Karpas-422 (cell line): ENCODE data around the gene GBA3. TPM values are rescaled to one million over a fixed set of nuclear protein-coding genes. Genes with fewer than 3 reads are reported as not detected.

Experiments
- DNase-seq: peaks from one replicate; pipeline ENCODE4 v3.0.0-alpha.2; 2015
- H2AFZ ChIP-seq: fragments of 200-600 bp; sonication (generic); 2 replicates; pipeline ENCODE4 v1.6.1; 2014; ENCODE audit warnings: antibody characterized with exemption, low read length, mixed read lengths
- H3K27ac ChIP-seq: fragments of 200-600 bp; sonication (generic); 2 replicates; pipeline ENCODE4 v1.5.1; 2014; ENCODE audit warnings: mild to moderate bottlenecking, low read length, moderate library complexity
- H3K27me3 ChIP-seq: fragments of 200-600 bp; sonication (generic); 2 replicates; pipeline ENCODE4 v1.6.1; 2014; ENCODE audit warnings: low read length, mixed read lengths
- H3K36me3 ChIP-seq: fragments of 200-600 bp; sonication (generic); 2 replicates; pipeline ENCODE4 v1.6.1; 2014; ENCODE audit warnings: low read length, mixed read lengths; ENCODE audit not compliant: insufficient read depth
- H3K4me1 ChIP-seq: fragments of 200-600 bp; sonication (generic); 2 replicates; pipeline ENCODE4 v1.6.1; 2014; ENCODE audit warnings: mild to moderate bottlenecking, low read length, mixed read lengths
- H3K4me2 ChIP-seq: fragments of 200-600 bp; sonication (generic); 2 replicates; pipeline ENCODE4 v1.6.1; 2014; ENCODE audit warnings: low read length, low read depth, mild to moderate bottlenecking; ENCODE audit not compliant: poor library complexity, severe bottlenecking
- H3K4me3 ChIP-seq: fragments of 200-600 bp; sonication (generic); 2 replicates; pipeline ENCODE4 v1.5.1; 2014; ENCODE audit warnings: mild to moderate bottlenecking, antibody characterized with exemption, low read length, mixed read lengths
- H3K79me2 ChIP-seq: fragments of 200-600 bp; sonication (generic); 2 replicates; pipeline ENCODE4 v1.6.1; 2014; ENCODE audit warnings: mild to moderate bottlenecking, low read length, mixed read lengths
- H3K9ac ChIP-seq: fragments of 200-600 bp; sonication (generic); 2 replicates; pipeline ENCODE4 v1.6.0; 2014; ENCODE audit warnings: low read length
- H3K9me2 ChIP-seq: fragments of 200-600 bp; sonication (generic), shearing (Covaris generic); replicated peaks from 2 replicates; pipeline ENCODE4 v1.6.0; 2014; ENCODE audit warnings: mild to moderate bottlenecking, low read length, moderate library complexity; ENCODE audit not compliant: insufficient read depth
- H3K9me3 ChIP-seq: fragments of 300-700, 200-600 bp; sonication (generic); 2 replicates; pipeline ENCODE4 v1.6.1; 2014; ENCODE audit warnings: low read length, mixed read lengths
- H4K20me1 ChIP-seq: fragments of 200-600 bp; sonication (generic); 2 replicates; pipeline ENCODE4 v1.6.1; 2014; ENCODE audit warnings: mild to moderate bottlenecking, antibody characterized with exemption, low read length, low read depth; ENCODE audit not compliant: insufficient read depth
- total RNA-seq: library from RNA; depleted of rRNA; stranded (reverse); fragments of >200 nt; shearing (Covaris generic); gene quantifications from 2 replicates; pipeline ENCODE4 v1.2.3, GENCODE V29; 2014; ENCODE audit warnings: low replicate concordance

Gene GBA3
- total RNA-seq, 1 experiment from 2014 or later, result not detected

DNA sequence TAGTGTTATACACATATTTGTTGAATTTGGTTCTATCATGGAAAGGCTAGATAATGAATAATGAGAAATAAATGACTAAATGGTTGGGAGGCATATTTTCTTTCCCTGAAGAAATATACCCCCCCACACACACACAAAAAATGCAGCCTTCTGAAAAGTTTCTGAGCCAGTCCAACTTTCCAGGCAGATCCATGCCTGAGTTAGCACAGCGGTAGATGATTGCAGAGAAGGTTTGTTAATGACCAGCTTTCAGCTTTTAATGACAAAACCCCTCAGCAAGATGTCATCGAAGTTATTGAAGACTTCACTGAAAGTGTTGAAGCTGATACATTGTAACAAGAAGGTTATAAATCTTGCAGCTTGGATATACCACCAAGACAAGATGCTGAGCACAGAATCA, 61.4 kb downstream of the GBA3 start:
- Histone ChIP-seq H3K4me2 (no peak overlapping the region), H2AFZ (no peak overlapping the region), H3K27ac (no peak overlapping the region), H4K20me1 (no peaks in the 10 kb centered on the region), H3K9me3 (no peaks in the 10 kb centered on the region; the same call in 1 of the 2 replicates), H3K4me3 (no peak overlapping the region), H3K9me2 (no peaks in the 10 kb centered on the region), H3K79me2 (no peaks in the 10 kb centered on the region), H3K27me3 (no peaks in the 10 kb centered on the region), H3K36me3 (no peaks in the 10 kb centered on the region), H3K9ac (no peak overlapping the region), H3K4me1 (no peaks in the 10 kb centered on the region)
- no peak for DNase-seq

DNA sequence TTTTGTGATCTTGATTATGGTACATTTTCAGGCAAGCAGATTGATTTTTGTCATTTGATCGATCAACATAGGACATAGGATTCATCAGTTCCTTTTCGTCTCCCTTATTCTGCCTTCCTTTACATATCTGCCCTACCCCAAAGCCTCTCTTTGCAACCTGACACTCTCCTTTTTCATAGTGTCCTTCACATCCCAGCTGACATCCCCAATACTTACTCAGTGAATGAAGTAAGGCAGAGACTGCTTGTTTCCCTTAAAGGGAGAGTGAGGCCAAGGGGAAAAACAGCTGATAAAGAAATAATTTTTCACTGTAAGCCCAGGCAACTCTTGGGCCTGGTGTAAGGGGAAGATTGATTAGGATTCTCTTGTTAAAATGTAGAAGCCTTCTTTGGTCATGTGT, 69.8 kb downstream of the GBA3 start:
- Histone ChIP-seq H3K79me2 (no peaks in the 10 kb centered on the region), H2AFZ (no peak overlapping the region), H3K27ac (no peak overlapping the region), H3K4me2 (no peak overlapping the region), H3K9me3 (peaks cover 3% of the 10 kb centered on the region; the same call in 1 of the 2 replicates), H3K9me2 (no peaks in the 10 kb centered on the region), H3K4me1 (no peaks in the 10 kb centered on the region), H4K20me1 (no peaks in the 10 kb centered on the region), H3K9ac (no peak overlapping the region), H3K27me3 (no peaks in the 10 kb centered on the region), H3K4me3 (no peak overlapping the region), H3K36me3 (no peaks in the 10 kb centered on the region)
- no peak for DNase-seq

DNA sequence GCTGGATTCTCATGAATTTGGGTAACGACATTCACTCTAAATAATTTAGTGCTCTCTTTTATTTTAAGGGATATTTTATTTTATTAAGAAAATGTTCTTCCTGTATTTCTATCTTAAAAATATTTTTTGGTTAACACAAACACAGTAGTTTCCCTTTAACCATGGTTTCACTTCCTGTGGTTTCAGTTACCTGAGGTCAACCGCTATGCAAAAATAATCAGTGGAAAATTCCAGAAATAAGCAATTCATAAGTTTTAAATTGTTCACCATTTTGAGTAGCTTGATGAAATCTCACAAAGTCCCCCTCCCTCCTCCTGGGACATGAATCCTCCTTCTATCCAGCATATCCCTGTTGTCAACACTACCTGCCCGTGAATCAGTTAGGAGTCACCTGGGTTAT, 71.4 kb downstream of the GBA3 start:
- Histone ChIP-seq H3K4me2 (no peak overlapping the region), H3K27me3 (no peaks in the 10 kb centered on the region), H3K9me3 (peaks cover 3% of the 10 kb centered on the region; the same call in 1 of the 2 replicates), H3K79me2 (no peaks in the 10 kb centered on the region), H3K9ac (no peak overlapping the region), H4K20me1 (no peaks in the 10 kb centered on the region), H2AFZ (no peak overlapping the region), H3K36me3 (no peaks in the 10 kb centered on the region), H3K4me1 (no peaks in the 10 kb centered on the region), H3K27ac (no peak overlapping the region), H3K4me3 (no peak overlapping the region), H3K9me2 (no peaks in the 10 kb centered on the region)
- no peak for DNase-seq

DNA sequence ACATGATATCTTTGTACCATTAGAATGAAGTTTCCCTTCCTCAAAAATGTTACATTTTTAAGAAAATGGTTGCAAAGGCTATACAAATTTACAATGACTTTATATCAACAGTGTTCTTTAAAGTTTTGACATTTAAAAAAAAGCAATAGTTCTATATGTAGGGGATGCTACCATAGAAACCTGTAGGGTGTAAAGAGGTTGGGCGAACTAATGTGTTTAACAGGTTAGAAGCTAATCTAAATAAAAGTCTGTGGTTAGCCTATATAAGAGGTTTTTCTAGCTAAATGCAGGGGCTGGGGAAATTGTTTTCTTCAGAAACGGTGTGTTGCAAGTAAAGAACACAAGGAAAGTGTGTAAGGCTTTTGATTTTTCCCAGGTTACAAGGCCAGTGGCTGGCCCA, 73.3 kb downstream of the GBA3 start:
- Histone ChIP-seq H3K4me3 (no peak overlapping the region), H3K9me2 (no peaks in the 10 kb centered on the region), H3K9me3 (peaks cover 3% of the 10 kb centered on the region; the same call in 1 of the 2 replicates), H2AFZ (no peak overlapping the region), H4K20me1 (no peaks in the 10 kb centered on the region), H3K36me3 (no peaks in the 10 kb centered on the region), H3K4me2 (no peak overlapping the region), H3K27ac (no peak overlapping the region), H3K27me3 (no peaks in the 10 kb centered on the region), H3K4me1 (no peaks in the 10 kb centered on the region), H3K9ac (no peak overlapping the region), H3K79me2 (no peaks in the 10 kb centered on the region)
- no peak for DNase-seq

DNA sequence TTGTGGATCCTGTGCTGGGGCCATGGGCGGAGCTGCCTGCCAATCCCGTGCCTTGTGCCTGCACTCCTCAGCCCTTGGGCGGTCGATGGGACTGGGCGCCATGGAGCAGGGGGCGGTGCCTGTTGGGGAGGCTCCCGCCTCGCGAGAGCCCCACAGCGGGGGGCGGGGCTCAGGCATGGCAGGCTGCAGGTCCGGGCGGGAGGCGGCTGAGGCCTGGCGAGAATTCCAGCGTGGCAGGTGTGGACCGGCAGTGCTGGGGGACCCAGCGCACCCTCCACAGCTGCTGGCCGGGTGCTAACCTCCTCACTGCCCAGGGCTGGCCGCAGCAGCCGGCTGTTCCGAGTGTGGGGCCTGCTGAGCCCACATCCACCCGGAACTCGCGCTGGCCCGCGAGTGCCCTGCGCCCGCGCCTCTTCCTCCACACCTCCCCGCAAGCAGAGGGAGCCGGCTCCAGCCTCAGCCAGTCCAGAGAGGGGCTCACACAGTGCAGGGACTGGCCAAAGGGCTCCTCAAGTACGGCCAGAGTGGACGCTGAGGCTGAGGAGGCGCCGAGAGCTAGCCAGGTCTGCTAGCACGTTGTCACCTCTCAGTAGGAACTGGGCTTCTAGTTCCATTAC, 85.9 kb downstream of the GBA3 start:
- no peak for DNase-seq
- no peaks in the 10 kb centered on the region for H3K9me2 ChIP-seq
- H3K9ac ChIP-seq, result no peak overlapping the region
- H2AFZ ChIP-seq, result no peak overlapping the region
- no peaks in the 10 kb centered on the region for H3K27me3 ChIP-seq
- H3K4me3 ChIP-seq, result no peak overlapping the region
- H3K4me1 ChIP-seq, result no peaks in the 10 kb centered on the region
- no peak overlapping the region for H3K4me2 ChIP-seq
- H3K27ac ChIP-seq, result no peak overlapping the region
- H4K20me1 ChIP-seq, result no peaks in the 10 kb centered on the region
- H3K36me3 ChIP-seq, result no peaks in the 10 kb centered on the region
- H3K9me3 ChIP-seq, result no peaks in the 10 kb centered on the region
- H3K79me2 ChIP-seq, result no peaks in the 10 kb centered on the region

DNA sequence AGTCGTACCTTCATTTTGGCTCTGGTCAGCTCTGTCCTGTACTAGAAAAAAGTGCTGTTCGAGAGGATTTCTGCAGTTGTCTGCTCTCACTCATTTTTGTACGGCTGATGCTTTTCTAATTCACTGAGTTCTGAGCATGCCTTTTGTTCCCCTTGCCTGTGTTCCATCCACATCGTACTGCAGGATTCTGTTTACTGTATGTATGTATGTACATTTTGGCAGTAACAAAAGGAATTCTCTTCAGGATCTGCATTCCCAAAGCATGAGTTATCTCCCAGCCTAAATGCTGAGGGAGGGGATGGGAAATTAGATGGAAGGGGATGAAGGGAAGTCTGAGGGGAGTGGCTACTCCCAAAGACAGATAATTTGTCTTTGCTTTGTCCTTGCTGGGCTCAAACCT, 87.6 kb downstream of the GBA3 start:
- no peaks in the 10 kb centered on the region for H3K36me3 ChIP-seq
- no peak for DNase-seq
- H3K4me1 ChIP-seq, result no peaks in the 10 kb centered on the region
- no peaks in the 10 kb centered on the region for H3K9me2 ChIP-seq
- H3K27ac ChIP-seq, result no peak overlapping the region
- H4K20me1 ChIP-seq, result no peaks in the 10 kb centered on the region
- H3K27me3 ChIP-seq, result no peaks in the 10 kb centered on the region
- no peak overlapping the region for H2AFZ ChIP-seq
- H3K4me2 ChIP-seq, result no peak overlapping the region
- H3K4me3 ChIP-seq, result no peak overlapping the region
- H3K79me2 ChIP-seq, result no peaks in the 10 kb centered on the region
- H3K9me3 ChIP-seq, result no peaks in the 10 kb centered on the region
- H3K9ac ChIP-seq, result no peak overlapping the region

DNA sequence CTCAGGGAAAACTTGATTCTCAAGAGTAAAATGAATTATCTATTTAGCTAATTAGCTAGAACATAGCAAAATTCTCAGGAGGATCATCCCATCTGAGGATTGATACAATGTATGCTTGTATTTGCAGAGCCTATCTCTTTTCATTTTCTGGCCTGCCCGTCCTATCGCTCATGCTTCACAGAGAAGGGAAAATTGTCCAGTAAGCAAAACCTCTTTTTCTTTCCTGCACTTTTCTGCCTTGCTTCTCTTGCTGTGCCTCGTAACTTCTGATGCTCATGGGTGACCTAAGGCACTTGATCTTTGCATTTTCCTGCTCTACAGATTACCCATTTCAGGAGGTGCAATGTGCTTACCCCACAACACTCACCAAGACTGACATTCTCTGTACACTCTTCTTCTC, 88.1 kb downstream of the GBA3 start:
- no peaks in the 10 kb centered on the region for H3K4me1 ChIP-seq
- no peak overlapping the region for H3K27ac ChIP-seq
- H2AFZ ChIP-seq, result no peak overlapping the region
- H4K20me1 ChIP-seq, result no peaks in the 10 kb centered on the region
- no peaks in the 10 kb centered on the region for H3K27me3 ChIP-seq
- no peak overlapping the region for H3K4me2 ChIP-seq
- no peaks in the 10 kb centered on the region for H3K79me2 ChIP-seq
- no peak overlapping the region for H3K9ac ChIP-seq
- no peaks in the 10 kb centered on the region for H3K9me2 ChIP-seq
- no peak for DNase-seq
- H3K4me3 ChIP-seq, result no peak overlapping the region
- no peaks in the 10 kb centered on the region for H3K36me3 ChIP-seq
- H3K9me3 ChIP-seq, result no peaks in the 10 kb centered on the region

DNA sequence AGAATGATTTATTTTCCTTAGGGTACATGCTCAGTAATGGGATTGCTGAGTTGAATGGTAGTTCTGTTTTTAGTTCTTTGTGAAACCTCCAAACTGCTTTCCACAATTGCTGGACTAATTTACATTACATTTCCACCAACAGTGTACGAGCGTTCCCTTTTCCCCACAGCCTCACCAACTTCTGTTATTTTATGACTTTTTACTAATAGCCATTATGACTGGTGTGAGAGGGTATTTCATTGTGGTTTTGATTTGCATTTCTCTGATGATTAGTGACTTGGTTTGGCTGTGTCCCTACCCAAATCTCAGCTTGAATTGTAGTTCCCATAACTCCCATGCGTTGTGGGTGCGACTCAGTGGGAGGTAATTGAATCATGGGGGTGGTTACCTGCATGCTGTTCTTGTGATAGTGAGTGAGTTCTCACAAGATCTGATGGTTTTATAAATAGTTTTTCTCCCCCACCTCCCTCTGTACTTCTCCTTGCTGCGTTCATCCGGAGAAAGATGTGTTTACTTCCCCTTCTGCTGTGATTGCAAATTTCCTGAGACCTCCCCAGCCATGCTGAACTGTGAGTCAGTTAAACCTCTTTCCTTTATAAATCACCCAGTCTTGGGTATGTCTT, 95.1 kb downstream of the GBA3 start:
- no peaks in the 10 kb centered on the region; the same call in 1 of the 2 replicates for H3K9me2 ChIP-seq
- H3K9ac ChIP-seq, result no peak overlapping the region
- no peak overlapping the region for H3K4me2 ChIP-seq
- no peaks in the 10 kb centered on the region for H3K79me2 ChIP-seq
- H3K27me3 ChIP-seq, result no peaks in the 10 kb centered on the region
- H3K36me3 ChIP-seq, result no peaks in the 10 kb centered on the region
- H3K4me3 ChIP-seq, result no peak overlapping the region
- H2AFZ ChIP-seq, result no peak overlapping the region
- no peaks in the 10 kb centered on the region for H3K4me1 ChIP-seq
- DNase-seq, result no peak
- peaks cover 3% of the 10 kb centered on the region; the same call in 1 of the 2 replicates for H3K9me3 ChIP-seq
- no peak overlapping the region for H3K27ac ChIP-seq
- no peaks in the 10 kb centered on the region for H4K20me1 ChIP-seq
